Suppressor macrophage treated with lipopolysaccharide for 4 hours (primary cell): ENCODE results near the gene DSCAM.
"Not testable (repeated sequence)": the region's sequence is repeated elsewhere in the genome, so short reads cannot be mapped to it uniquely, and the experiment has no call there.

Experiments
- DNase-seq: peaks from one replicate; pipeline ENCODE4 v3.0.0-alpha.2; 2020

The DSCAM gene

GRCh38 chr21:40200126-40200525 is 646.8 kb downstream of the DSCAM start:
- no peak for DNase-seq

- no peak for DNase-seq
Observed at GRCh38 chr21:40194185-40194980, 652.6 kb downstream of the DSCAM start.

- no peak for DNase-seq
Observed at GRCh38 chr21:40191616-40192015, 655.3 kb downstream of the DSCAM start.

- DNase-seq, result no peak
Observed at GRCh38 chr21:40191196-40191595, 655.8 kb downstream of the DSCAM start.

- DNase-seq, result no peak
Observed at GRCh38 chr21:40187946-40188654, 658.9 kb downstream of the DSCAM start.

GRCh38 chr21:40187244-40187643 is 659.7 kb downstream of the DSCAM start:
- no peak for DNase-seq

- no peak for DNase-seq
Observed at GRCh38 chr21:40186045-40186444, 660.9 kb downstream of the DSCAM start.

GRCh38 chr21:40185208-40185607 is 661.8 kb downstream of the DSCAM start:
- no peak for DNase-seq

GRCh38 chr21:40182491-40182890 is 664.5 kb downstream of the DSCAM start:
- not testable (repeated sequence) for DNase-seq

GRCh38 chr21:40179166-40179565 is 667.8 kb downstream of the DSCAM start:
- no peak for DNase-seq

- DNase-seq, result no peak
Observed at GRCh38 chr21:40178726-40179125, 668.2 kb downstream of the DSCAM start.

GRCh38 chr21:40177979-40178378 is 669.0 kb downstream of the DSCAM start:
- no peak for DNase-seq

GRCh38 chr21:40176724-40177123 is 670.2 kb downstream of the DSCAM start:
- DNase-seq, result no peak

- DNase-seq, result peak; percentile 4
Observed at GRCh38 chr21:40173816-40174215, 673.1 kb downstream of the DSCAM start.

- DNase-seq, result no peak
Observed at GRCh38 chr21:40169971-40170370, 677.0 kb downstream of the DSCAM start.

GRCh38 chr21:40166291-40166843 is 680.6 kb downstream of the DSCAM start:
- DNase-seq, result no peak

- DNase-seq, result no peak
Observed at GRCh38 chr21:40165773-40166070, 681.2 kb downstream of the DSCAM start.

- no peak for DNase-seq
Observed at GRCh38 chr21:40164905-40165772, 681.8 kb downstream of the DSCAM start.

GRCh38 chr21:40162075-40162474 is 684.9 kb downstream of the DSCAM start:
- no peak for DNase-seq

- DNase-seq, result no peak
Observed at GRCh38 chr21:40160911-40161310, 686.0 kb downstream of the DSCAM start.

- no peak for DNase-seq
Observed at GRCh38 chr21:40158366-40158765, 688.6 kb downstream of the DSCAM start.

GRCh38 chr21:40155563-40155962 is 691.4 kb downstream of the DSCAM start:
- no peak for DNase-seq

GRCh38 chr21:40153351-40153750 is 693.6 kb downstream of the DSCAM start:
- DNase-seq, result no peak
